HEK293 (cell line): ENCODE results near the gene SSBP2.

Source experiments
- CTCF ChIA-PET: fragments of 350-600 bp; formaldehyde crosslinking; extraction: SDS; loops from one replicate; lab custom pipeline; 2021; ENCODE audit warnings: antibody characterized with exemption; lab: Yijun Ruan, JAX
- POLR2A ChIA-PET: fragments of 300-600 bp; formaldehyde crosslinking; extraction: SDS; loops from one replicate; lab custom pipeline; 2020; ENCODE audit warnings: antibody characterized with exemption, inconsistent platforms; lab: Yijun Ruan, JAX
- H3K27ac ChIP-seq: fragments of 200-500 bp; sonication (Bioruptor generic); 2 replicates; pipeline ENCODE4 v1.5.1; 2014; ENCODE audit warnings: low read depth, low read length, control low read depth, inconsistent platforms; ENCODE audit errors: extremely low read depth
- H3K36me3 ChIP-seq, 2 experiments: fragments of 200-500 bp in 1 of 2; sonication (Bioruptor generic) in 1 of 2; 1 replicate in 1 of 2; 2 replicates in 1 of 2; pipeline ENCODE4 v1.5.1; 2014 to 2017; ENCODE audit warnings: inconsistent platforms in 2 of 2, low read length in 2 of 2; ENCODE audit not compliant: control insufficient read depth in 2 of 2, insufficient read depth in 1 of 2
- H3K4me1 ChIP-seq: fragments of 200-500 bp; sonication (Bioruptor generic); 2 replicates; pipeline ENCODE4 v1.5.1; 2014; ENCODE audit warnings: mild to moderate bottlenecking, low read length, inconsistent platforms; ENCODE audit not compliant: control insufficient read depth, insufficient read depth
- H3K4me3 ChIP-seq: 2 replicates; pipeline ENCODE4 v1.5.1; 2011; ENCODE audit warnings: low read depth, mild to moderate bottlenecking, control low read depth, low read length, moderate library complexity
- H3K9me3 ChIP-seq: fragments of 200-500 bp; sonication (Bioruptor generic); 2 replicates; pipeline ENCODE4 v1.5.1; 2014; ENCODE audit warnings: low read depth, low read length, inconsistent platforms; ENCODE audit not compliant: control insufficient read depth, insufficient read depth
- KLF16 ChIP-seq: fragments of 450-650 bp; formaldehyde crosslinking; IDR thresholded peaks from 2 replicates; pipeline ENCODE4 v1.5.1; 2017; ENCODE audit warnings: missing biosample characterization, missing genetic modification characterization
- KLF8 ChIP-seq: fragments of 450-650 bp; formaldehyde crosslinking; IDR thresholded peaks from 2 replicates; pipeline ENCODE4 v1.5.1; 2016; ENCODE audit warnings: missing biosample characterization, missing genetic modification characterization
- ZNF138 ChIP-seq: fragments of 450-650 bp; formaldehyde crosslinking; IDR thresholded peaks from 2 replicates; pipeline ENCODE4 v1.5.1; 2016; ENCODE audit warnings: missing biosample characterization, missing genetic modification characterization, borderline replicate concordance
- ZNF266 ChIP-seq: fragments of 450-650 bp; formaldehyde crosslinking; IDR thresholded peaks from 2 replicates; pipeline ENCODE4 v1.5.1; 2016; ENCODE audit warnings: missing biosample characterization, missing genetic modification characterization, low read depth
- ZNF335 ChIP-seq: fragments of 450-650 bp; formaldehyde crosslinking; conservative IDR thresholded peaks from 2 replicates; pipeline ENCODE4 v1.5.1; 2016; ENCODE audit warnings: missing biosample characterization, missing genetic modification characterization
- ZNF404 ChIP-seq: fragments of 450-650 bp; formaldehyde crosslinking; IDR thresholded peaks from 2 replicates; pipeline ENCODE4 v1.5.1; 2017; ENCODE audit warnings: missing biosample characterization, missing genetic modification characterization
- ZNF433 ChIP-seq: fragments of 450-650 bp; formaldehyde crosslinking; IDR thresholded peaks from 2 replicates; pipeline ENCODE4 v1.5.1; 2016; ENCODE audit warnings: missing biosample characterization, missing genetic modification characterization, low read depth
- ZNF449 ChIP-seq: fragments of 450-650 bp; formaldehyde crosslinking; IDR thresholded peaks from 2 replicates; pipeline ENCODE4 v1.5.1; 2017; ENCODE audit warnings: missing biosample characterization, mild to moderate bottlenecking, missing genetic modification characterization, moderate library complexity
- ZNF530 ChIP-seq: fragments of 450-650 bp; formaldehyde crosslinking; IDR thresholded peaks from 2 replicates; pipeline ENCODE4 v1.5.1; 2016; ENCODE audit warnings: low read depth, missing biosample characterization, missing genetic modification characterization
- ZNF701 ChIP-seq: fragments of 450-650 bp; formaldehyde crosslinking; IDR thresholded peaks from 2 replicates; pipeline ENCODE4 v1.5.1; 2016; ENCODE audit warnings: missing biosample characterization, missing genetic modification characterization
- ZNF768 ChIP-seq: fragments of 450-650 bp; formaldehyde crosslinking; IDR thresholded peaks from 2 replicates; pipeline ENCODE4 v1.5.1; 2018; ENCODE audit warnings: missing biosample characterization, mild to moderate bottlenecking, missing genetic modification characterization
- ZNF776 ChIP-seq: fragments of 450-650 bp; formaldehyde crosslinking; IDR thresholded peaks from 2 replicates; pipeline ENCODE4 v1.5.0; 2017; ENCODE audit warnings: missing biosample characterization, missing genetic modification characterization, borderline replicate concordance
- ZNF791 ChIP-seq: fragments of 450-650 bp; formaldehyde crosslinking; IDR thresholded peaks from 2 replicates; pipeline ENCODE4 v1.5.1; 2016; ENCODE audit warnings: missing biosample characterization, missing genetic modification characterization
- TF ChIP-seq, protein P1 (sequence below): fragments of 450-650 bp; formaldehyde crosslinking; IDR thresholded peaks from 2 replicates; pipeline ENCODE4 v1.5.1; 2016; ENCODE audit warnings: missing biosample characterization, missing genetic modification characterization, borderline replicate concordance
- TF ChIP-seq, protein P2 (sequence below): fragments of 450-650 bp; formaldehyde crosslinking; IDR thresholded peaks from 2 replicates; pipeline ENCODE4 v1.5.1; 2016; ENCODE audit warnings: missing biosample characterization, missing genetic modification characterization
- TF ChIP-seq, protein P3 (sequence below): fragments of 450-650 bp; formaldehyde crosslinking; IDR thresholded peaks from 2 replicates; pipeline ENCODE4 v1.5.1; 2016; ENCODE audit warnings: missing biosample characterization, missing genetic modification characterization, borderline replicate concordance
- TF ChIP-seq, protein P4 (sequence below): fragments of 450-650 bp; formaldehyde crosslinking; IDR thresholded peaks from 2 replicates; pipeline ENCODE4 v1.5.1; 2016; ENCODE audit warnings: missing biosample characterization, missing genetic modification characterization

SSBP2 gene

GRCh38 chr5:81754621-81755020, 3.7 kb upstream of the SSBP2 start:
- no peaks in the 10 kb centered on the region for H3K36me3 ChIP-seq
- no peak overlapping the region for H3K27ac ChIP-seq
- POLR2A ChIA-PET: interaction anchor here (0.7 to 2.3 kb wide), 3 partner anchors 97 to 217 kb away, joined by 3 to 16 read pairs (median 3); partner anchors contain the start of gene ATG10
- CTCF ChIA-PET: interaction anchor here (0.7 to 1.5 kb wide), 8 partner anchors 32 to 471 kb away, joined by 3 to 5 read pairs (median 4); no protein-coding TSS in a partner anchor
- TF ChIP-seq ZNF138 (tag by site-specific recombination) (no peak), ZNF335 (tag by site-specific recombination) (peak; percentile 35; the same call in 1 of the 2 replicates)
- H3K9me3 ChIP-seq: no peaks in the 10 kb centered on the region
- no peak overlapping the region for H3K4me3 ChIP-seq
- H3K4me1 ChIP-seq: no peaks in the 10 kb centered on the region

- TF ChIP-seq, protein P1, sequence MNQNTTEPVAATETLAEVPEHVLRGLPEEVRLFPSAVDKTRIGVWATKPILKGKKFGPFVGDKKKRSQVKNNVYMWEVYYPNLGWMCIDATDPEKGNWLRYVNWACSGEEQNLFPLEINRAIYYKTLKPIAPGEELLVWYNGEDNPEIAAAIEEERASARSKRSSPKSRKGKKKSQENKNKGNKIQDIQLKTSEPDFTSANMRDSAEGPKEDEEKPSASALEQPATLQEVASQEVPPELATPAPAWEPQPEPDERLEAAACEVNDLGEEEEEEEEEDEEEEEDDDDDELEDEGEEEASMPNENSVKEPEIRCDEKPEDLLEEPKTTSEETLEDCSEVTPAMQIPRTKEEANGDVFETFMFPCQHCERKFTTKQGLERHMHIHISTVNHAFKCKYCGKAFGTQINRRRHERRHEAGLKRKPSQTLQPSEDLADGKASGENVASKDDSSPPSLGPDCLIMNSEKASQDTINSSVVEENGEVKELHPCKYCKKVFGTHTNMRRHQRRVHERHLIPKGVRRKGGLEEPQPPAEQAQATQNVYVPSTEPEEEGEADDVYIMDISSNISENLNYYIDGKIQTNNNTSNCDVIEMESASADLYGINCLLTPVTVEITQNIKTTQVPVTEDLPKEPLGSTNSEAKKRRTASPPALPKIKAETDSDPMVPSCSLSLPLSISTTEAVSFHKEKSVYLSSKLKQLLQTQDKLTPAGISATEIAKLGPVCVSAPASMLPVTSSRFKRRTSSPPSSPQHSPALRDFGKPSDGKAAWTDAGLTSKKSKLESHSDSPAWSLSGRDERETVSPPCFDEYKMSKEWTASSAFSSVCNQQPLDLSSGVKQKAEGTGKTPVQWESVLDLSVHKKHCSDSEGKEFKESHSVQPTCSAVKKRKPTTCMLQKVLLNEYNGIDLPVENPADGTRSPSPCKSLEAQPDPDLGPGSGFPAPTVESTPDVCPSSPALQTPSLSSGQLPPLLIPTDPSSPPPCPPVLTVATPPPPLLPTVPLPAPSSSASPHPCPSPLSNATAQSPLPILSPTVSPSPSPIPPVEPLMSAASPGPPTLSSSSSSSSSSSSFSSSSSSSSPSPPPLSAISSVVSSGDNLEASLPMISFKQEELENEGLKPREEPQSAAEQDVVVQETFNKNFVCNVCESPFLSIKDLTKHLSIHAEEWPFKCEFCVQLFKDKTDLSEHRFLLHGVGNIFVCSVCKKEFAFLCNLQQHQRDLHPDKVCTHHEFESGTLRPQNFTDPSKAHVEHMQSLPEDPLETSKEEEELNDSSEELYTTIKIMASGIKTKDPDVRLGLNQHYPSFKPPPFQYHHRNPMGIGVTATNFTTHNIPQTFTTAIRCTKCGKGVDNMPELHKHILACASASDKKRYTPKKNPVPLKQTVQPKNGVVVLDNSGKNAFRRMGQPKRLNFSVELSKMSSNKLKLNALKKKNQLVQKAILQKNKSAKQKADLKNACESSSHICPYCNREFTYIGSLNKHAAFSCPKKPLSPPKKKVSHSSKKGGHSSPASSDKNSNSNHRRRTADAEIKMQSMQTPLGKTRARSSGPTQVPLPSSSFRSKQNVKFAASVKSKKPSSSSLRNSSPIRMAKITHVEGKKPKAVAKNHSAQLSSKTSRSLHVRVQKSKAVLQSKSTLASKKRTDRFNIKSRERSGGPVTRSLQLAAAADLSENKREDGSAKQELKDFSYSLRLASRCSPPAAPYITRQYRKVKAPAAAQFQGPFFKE: no peak
- TF ChIP-seq ZNF266 (tag by site-specific recombination): no peak
- TF ChIP-seq KLF16 (tag by site-specific recombination): no peak
- TF ChIP-seq, protein P2, sequence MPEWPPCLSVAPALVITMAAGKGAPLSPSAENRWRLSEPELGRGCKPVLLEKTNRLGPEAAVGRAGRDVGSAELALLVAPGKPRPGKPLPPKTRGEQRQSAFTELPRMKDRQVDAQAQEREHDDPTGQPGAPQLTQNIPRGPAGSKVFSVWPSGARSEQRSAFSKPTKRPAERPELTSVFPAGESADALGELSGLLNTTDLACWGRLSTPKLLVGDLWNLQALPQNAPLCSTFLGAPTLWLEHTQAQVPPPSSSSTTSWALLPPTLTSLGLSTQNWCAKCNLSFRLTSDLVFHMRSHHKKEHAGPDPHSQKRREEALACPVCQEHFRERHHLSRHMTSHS (tag by site-specific recombination): no peak
- no peak for TF ChIP-seq ZNF701 (tag by site-specific recombination)
- TF ChIP-seq ZNF433 (tag by site-specific recombination): no peak
- ChIA-PET CTCF (interaction anchor here (1.1 to 1.2 kb wide), 2 partner anchors 85 to 98 kb away, joined by 3 read pairs; no protein-coding TSS in a partner anchor), POLR2A (interaction anchor here (2.3 to 3.5 kb wide), 2 partner anchors 98 kb away, joined by 16 to 142 read pairs; no protein-coding TSS in a partner anchor)
- Histone ChIP-seq H3K27ac (no peak overlapping the region), H3K4me3 (no peak overlapping the region), H3K36me3 (no peaks in the 10 kb centered on the region), H3K4me1 (0 out of 2 replicates have a peak, but pooled peaks cover 6% of the 10 kb centered on the region), H3K9me3 (no peaks in the 10 kb centered on the region)
Observed at GRCh38 chr5:81753429-81753828, 2.5 kb upstream of the SSBP2 start.

- POLR2A ChIA-PET: interaction anchor here (3.5 kb wide), 1 partner anchor 99 kb away, joined by 142 read pairs; no protein-coding TSS in a partner anchor
- no peaks in the 10 kb centered on the region for H3K36me3 ChIP-seq
- H3K9me3 ChIP-seq: no peaks in the 10 kb centered on the region
- CTCF ChIA-PET: interaction anchor here (1.2 kb wide), 2 partner anchors 99 to 104 kb away, joined by 3 read pairs; no protein-coding TSS in a partner anchor
- H3K4me1 ChIP-seq: 0 out of 2 replicates have a peak, but pooled peaks cover 6% of the 10 kb centered on the region
- H3K4me3 ChIP-seq: no peak overlapping the region
- H3K27ac ChIP-seq: no peak overlapping the region
- no peak for TF ChIP-seq ZNF138 (tag by site-specific recombination)
- TF ChIP-seq ZNF404 (tag by site-specific recombination): no peak
- no peak for TF ChIP-seq ZNF449
- TF ChIP-seq, protein P3, sequence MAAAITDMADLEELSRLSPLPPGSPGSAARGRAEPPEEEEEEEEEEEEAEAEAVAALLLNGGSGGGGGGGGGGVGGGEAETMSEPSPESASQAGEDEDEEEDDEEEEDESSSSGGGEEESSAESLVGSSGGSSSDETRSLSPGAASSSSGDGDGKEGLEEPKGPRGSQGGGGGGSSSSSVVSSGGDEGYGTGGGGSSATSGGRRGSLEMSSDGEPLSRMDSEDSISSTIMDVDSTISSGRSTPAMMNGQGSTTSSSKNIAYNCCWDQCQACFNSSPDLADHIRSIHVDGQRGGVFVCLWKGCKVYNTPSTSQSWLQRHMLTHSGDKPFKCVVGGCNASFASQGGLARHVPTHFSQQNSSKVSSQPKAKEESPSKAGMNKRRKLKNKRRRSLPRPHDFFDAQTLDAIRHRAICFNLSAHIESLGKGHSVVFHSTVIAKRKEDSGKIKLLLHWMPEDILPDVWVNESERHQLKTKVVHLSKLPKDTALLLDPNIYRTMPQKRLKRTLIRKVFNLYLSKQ (tag by site-specific recombination): no peak
- no peak for TF ChIP-seq ZNF791 (tag by site-specific recombination)
- TF ChIP-seq ZNF776 (tag by site-specific recombination): no peak
- no peak for TF ChIP-seq KLF8 (tag by site-specific recombination)
- no peak for TF ChIP-seq ZNF768 (tag by site-specific recombination)
- no peak for TF ChIP-seq ZNF530 (tag by site-specific recombination)
- TF ChIP-seq, protein P4, sequence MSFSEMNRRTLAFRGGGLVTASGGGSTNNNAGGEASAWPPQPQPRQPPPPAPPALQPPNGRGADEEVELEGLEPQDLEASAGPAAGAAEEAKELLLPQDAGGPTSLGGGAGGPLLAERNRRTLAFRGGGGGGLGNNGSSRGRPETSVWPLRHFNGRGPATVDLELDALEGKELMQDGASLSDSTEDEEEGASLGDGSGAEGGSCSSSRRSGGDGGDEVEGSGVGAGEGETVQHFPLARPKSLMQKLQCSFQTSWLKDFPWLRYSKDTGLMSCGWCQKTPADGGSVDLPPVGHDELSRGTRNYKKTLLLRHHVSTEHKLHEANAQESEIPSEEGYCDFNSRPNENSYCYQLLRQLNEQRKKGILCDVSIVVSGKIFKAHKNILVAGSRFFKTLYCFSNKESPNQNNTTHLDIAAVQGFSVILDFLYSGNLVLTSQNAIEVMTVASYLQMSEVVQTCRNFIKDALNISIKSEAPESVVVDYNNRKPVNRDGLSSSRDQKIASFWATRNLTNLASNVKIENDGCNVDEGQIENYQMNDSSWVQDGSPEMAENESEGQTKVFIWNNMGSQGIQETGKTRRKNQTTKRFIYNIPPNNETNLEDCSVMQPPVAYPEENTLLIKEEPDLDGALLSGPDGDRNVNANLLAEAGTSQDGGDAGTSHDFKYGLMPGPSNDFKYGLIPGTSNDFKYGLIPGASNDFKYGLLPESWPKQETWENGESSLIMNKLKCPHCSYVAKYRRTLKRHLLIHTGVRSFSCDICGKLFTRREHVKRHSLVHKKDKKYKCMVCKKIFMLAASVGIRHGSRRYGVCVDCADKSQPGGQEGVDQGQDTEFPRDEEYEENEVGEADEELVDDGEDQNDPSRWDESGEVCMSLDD (tag by site-specific recombination): no peak
Observed at GRCh38 chr5:81752644-81752963, 1.7 kb upstream of the SSBP2 start.
